H1 (cell line): ENCODE results near the gene PGF. TPM values are rescaled to one million over a fixed set of nuclear protein-coding genes. Genes with fewer than 3 reads are reported as not detected.

Experiments
- CTCF ChIA-PET: fragments of 300-600 bp; sonication (Branson Sonifier 250); formaldehyde crosslinking; loops from one replicate; lab custom pipeline; 2021; ENCODE audit not compliant: partially characterized antibody; lab: Charles Lee
- POLR2A ChIA-PET: fragments of 300-600 bp; sonication (Branson Sonifier 250); formaldehyde crosslinking; loops from one replicate; lab custom pipeline; 2021; ENCODE audit warnings: inconsistent platforms; ENCODE audit not compliant: partially characterized antibody; lab: Charles Lee
- DNase-seq, 2 experiments: peaks; one replicate each; pipeline versions ENCODE4 v3.0.0 to v3.0.0-alpha.2; 2010 to 2022; ENCODE audit warnings: low spot score in 2 of 2, low read depth in 1 of 2, mixed read lengths in 1 of 2
- FAIRE-seq: peaks from 2 replicates; lab custom pipeline; 2011; peaks lifted over from hg19 to GRCh38; lab: Jason Lieb, UNC
- H2AFZ ChIP-seq: 2 replicates; pipeline ENCODE4 v1.8.1; 2012; ENCODE audit warnings: low read length, inconsistent platforms
- H2AK5ac ChIP-seq: 2 replicates; pipeline ENCODE4 v1.6.1; 2013; ENCODE audit warnings: low read depth, low read length
- H2BK120ac ChIP-seq: replicated peaks from 2 replicates; pipeline ENCODE3; 2013; ENCODE audit warnings: low read depth, low read length, inconsistent platforms
- H2BK12ac ChIP-seq: 2 replicates; pipeline ENCODE4 v1.6.1; 2013; ENCODE audit warnings: low read depth, low read length
- H2BK15ac ChIP-seq: 2 replicates; pipeline ENCODE4 v1.6.1; 2013; ENCODE audit warnings: low read length
- H2BK20ac ChIP-seq: 2 replicates; pipeline ENCODE4 v1.6.1; 2013; ENCODE audit warnings: low read length
- H2BK5ac ChIP-seq: 2 replicates; pipeline ENCODE4 v1.6.1; 2013; ENCODE audit warnings: low read depth, low read length
- H3K14ac ChIP-seq: 2 replicates; pipeline ENCODE4 v1.6.1; 2013; ENCODE audit warnings: inconsistent platforms; ENCODE audit not compliant: insufficient read length
- H3K18ac ChIP-seq: 2 replicates; pipeline ENCODE4 v1.6.1; 2013; ENCODE audit warnings: low read length; ENCODE audit errors: extremely low read depth
- H3K23ac ChIP-seq: 2 replicates; pipeline ENCODE4 v1.6.1; 2013; ENCODE audit warnings: inconsistent platforms; ENCODE audit not compliant: insufficient read length
- H3K23me2 ChIP-seq: 2 replicates; pipeline ENCODE4 v1.6.1; 2013; ENCODE audit warnings: low read depth, low read length
- H3K27ac ChIP-seq: 2 replicates; pipeline ENCODE4 v1.6.1; 2011; ENCODE audit warnings: low read depth, low read length, inconsistent platforms
- H3K27me3 ChIP-seq, 4 experiments: replicated peaks in 1 of 4; 1 replicate in 1 of 4; 2 replicates in 3 of 4; pipeline versions ENCODE4 v1.6.1 to v1.8.1; 2011 to 2013; ENCODE audit warnings: low read length in 3 of 4, mild to moderate bottlenecking in 3 of 4, inconsistent platforms in 2 of 4, mixed read lengths in 2 of 4, moderate library complexity in 1 of 4; ENCODE audit not compliant: control insufficient read depth in 3 of 4, insufficient read depth in 3 of 4; ENCODE audit errors: extremely low read depth in 1 of 4
- H3K36me3 ChIP-seq, 4 experiments: 2 replicates each; pipeline versions ENCODE4 v1.6.1 to v1.8.1; 2011 to 2013; ENCODE audit warnings: mild to moderate bottlenecking in 4 of 4, low read length in 3 of 4, moderate library complexity in 2 of 4, control low read depth in 1 of 4, inconsistent platforms in 1 of 4; ENCODE audit not compliant: insufficient read depth in 4 of 4, control insufficient read depth in 2 of 4
- H3K4ac ChIP-seq: replicated peaks from 2 replicates; pipeline ENCODE3; 2013; ENCODE audit warnings: low read length, low read depth, mixed read lengths, inconsistent platforms; ENCODE audit not compliant: insufficient read length
- H3K4me1 ChIP-seq, 4 experiments: replicated peaks in 1 of 4; 1 replicate in 1 of 4; 2 replicates in 3 of 4; pipeline versions ENCODE4 v1.6.1 to v1.8.1; 2011 to 2013; ENCODE audit warnings: low read length in 3 of 4, inconsistent platforms in 2 of 4, mixed read lengths in 1 of 4; ENCODE audit not compliant: insufficient read depth in 4 of 4, control insufficient read depth in 3 of 4
- H3K4me2 ChIP-seq, 2 experiments: 2 replicates each; pipeline versions ENCODE4 v1.6.1 to v1.8.1; 2011 to 2013; ENCODE audit warnings: low read depth in 2 of 2, low read length in 2 of 2, control low read depth in 1 of 2, inconsistent platforms in 1 of 2, mild to moderate bottlenecking in 1 of 2; ENCODE audit not compliant: insufficient read depth in 1 of 2
- H3K4me3 ChIP-seq, 4 experiments: fragments of 200-600, 300-600 bp in 1 of 4; sonication (generic), shearing (Covaris generic), sonication (Bioruptor Twin) in 1 of 4; 2 replicates each; pipeline versions ENCODE4 v1.5.1 to v1.8.1; 2011 to 2016; ENCODE audit warnings: low read length in 4 of 4, low read depth in 3 of 4, control low read depth in 2 of 4, inconsistent platforms in 2 of 4, mild to moderate bottlenecking in 2 of 4, mixed read lengths in 1 of 4, moderate library complexity in 1 of 4; ENCODE audit not compliant: insufficient read depth in 2 of 4; ENCODE audit errors: extremely low read depth in 1 of 4
- H3K56ac ChIP-seq: replicated peaks from 2 replicates; pipeline ENCODE3; 2013; ENCODE audit warnings: low read depth, mild to moderate bottlenecking, mixed read lengths, low read length, inconsistent platforms; ENCODE audit not compliant: insufficient read length
- H3K79me1 ChIP-seq: 2 replicates; pipeline ENCODE4 v1.6.1; 2013; ENCODE audit warnings: low read depth, low read length, control low read depth
- H3K79me2 ChIP-seq, 2 experiments: 2 replicates each; pipeline versions ENCODE4 v1.6.1 to v1.8.1; 2012 to 2013; ENCODE audit warnings: low read length in 2 of 2, mild to moderate bottlenecking in 2 of 2, inconsistent platforms in 1 of 2; ENCODE audit not compliant: insufficient read depth in 2 of 2, control insufficient read depth in 1 of 2
- H3K9ac ChIP-seq, 4 experiments: replicated peaks in 1 of 4; 1 replicate in 1 of 4; 2 replicates in 3 of 4; pipeline versions ENCODE4 v1.6.1 to v1.8.1; 2011 to 2013; ENCODE audit warnings: low read depth in 3 of 4, low read length in 3 of 4, control low read depth in 2 of 4, mild to moderate bottlenecking in 2 of 4, moderate library complexity in 2 of 4, inconsistent platforms in 1 of 4; ENCODE audit errors: extremely low read depth in 1 of 4
- H3K9me3 ChIP-seq, 2 experiments: 2 replicates each; pipeline versions ENCODE4 v1.6.1 to v1.8.1; 2012 to 2013; ENCODE audit warnings: mild to moderate bottlenecking in 2 of 2, moderate library complexity in 2 of 2, control low read depth in 1 of 2, inconsistent platforms in 1 of 2, low read depth in 1 of 2, low read length in 1 of 2, mixed read lengths in 1 of 2; ENCODE audit not compliant: insufficient read depth in 2 of 2
- H4K20me1 ChIP-seq, 2 experiments: replicated peaks in 1 of 2; 2 replicates each; pipeline versions ENCODE3 to v1.8.1; 2011 to 2013; ENCODE audit warnings: inconsistent platforms in 2 of 2, low read length in 2 of 2, mild to moderate bottlenecking in 1 of 2; ENCODE audit not compliant: insufficient read depth in 2 of 2, control insufficient read depth in 1 of 2
- H4K5ac ChIP-seq: 2 replicates; pipeline ENCODE4 v1.6.1; 2013; ENCODE audit warnings: low read length, low read depth, mixed read lengths, inconsistent platforms; ENCODE audit not compliant: insufficient read length
- H4K8ac ChIP-seq: 2 replicates; pipeline ENCODE4 v1.8.0; 2013; ENCODE audit warnings: mild to moderate bottlenecking, moderate library complexity, low read length, inconsistent platforms; ENCODE audit not compliant: insufficient read depth; ENCODE audit errors: extremely low read depth
- H4K91ac ChIP-seq: replicated peaks from 2 replicates; pipeline ENCODE3; 2013; ENCODE audit warnings: low read length, mixed read lengths, inconsistent platforms; ENCODE audit not compliant: insufficient read length
- CTCF ChIP-seq, 3 experiments: IDR thresholded peaks; 1 replicate in 2 of 3; 2 replicates in 1 of 3; pipeline versions ENCODE4 v1.5.1 to v1.6.1; 2011; ENCODE audit warnings: low read length in 3 of 3, mild to moderate bottlenecking in 3 of 3, inconsistent platforms in 2 of 3, low read depth in 1 of 3, moderate library complexity in 1 of 3; ENCODE audit not compliant: insufficient read depth in 1 of 3; ENCODE audit errors: control extremely low read depth in 1 of 3
- KDM1A ChIP-seq: fragments of 200-600, 300-600 bp; sonication (generic); IDR thresholded peaks from 2 replicates; pipeline ENCODE4 v1.7.1; 2016; ENCODE audit warnings: mild to moderate bottlenecking, low read length, borderline replicate concordance
- WGBS, 2 experiments: shearing (Covaris generic) in 1 of 2; methylation state at CpG; one replicate each; pipeline versions ENCODE4 v1.1.6 to v1.1.7; 2013 to 2015; ENCODE audit warnings: low lambda C conversion rate in 2 of 2, mixed read lengths in 2 of 2, inconsistent platforms in 1 of 2, low coverage in 1 of 2, missing lambda C conversion rate in 1 of 2; ENCODE audit not compliant: insufficient replicate concordance in 2 of 2, insufficient coverage in 1 of 2, insufficient read length in 1 of 2; ENCODE audit errors: extremely low coverage in 1 of 2, missing lambda C conversion rate in 1 of 2; 5-methylcytosine and 5-hydroxymethylcytosine counted together
- polyA plus RNA-seq, 7 experiments: library from polyadenylated mRNA; depleted of rRNA in 3 of 7; stranded (reverse) in 5 of 7; unstranded in 2 of 7; fragments of >200 nt in 5 of 7; fragments of 200-250 nt in 2 of 7; gene quantifications; 1 replicate in 5 of 7; 2 replicates in 1 of 7; 4 replicates in 1 of 7; pipeline versions ENCODE4 v1.2.1 to v1.2.3, GENCODE V29; 2011 to 2013; ENCODE audit warnings: missing spikeins in 2 of 7, mixed read lengths in 2 of 7
- total RNA-seq: library from RNA; stranded (reverse); fragmentation: NEBNext Ultra II Directional; extraction: Animal tissue kit (Norgen Biotek cat#: 25700); gene quantifications from 2 replicates; pipeline ENCODE4 v1.2.1, GENCODE V29; 2021

Gene PGF
- total and polyA plus RNA-seq, 2 of the 8 experiments (the other 6 are each of a cell fraction or from before 2014, with no cell fraction given): 2.1 to 4.1 TPM

- no peak overlapping the region for H4K5ac ChIP-seq
- no peak overlapping the region for H3K4ac ChIP-seq
- no peaks in the 10 kb centered on the region for H3K79me1 ChIP-seq
- H3K79me2 ChIP-seq: no peaks in the 10 kb centered on the region
- H3K4me3 ChIP-seq: no peak overlapping the region
- peaks cover 12 to 25% (median 15%) of the 10 kb centered on the region in 4 experiments for H3K36me3 ChIP-seq
- H3K9me3 ChIP-seq: no peaks in the 10 kb centered on the region
- no peak overlapping the region for H2AK5ac ChIP-seq
- H3K14ac ChIP-seq: no peak overlapping the region
- ChIA-PET CTCF (interaction anchor here (0.8 to 24.8 kb wide), 34 partner anchors 11 to 298 kb away, joined by 3 to 509 read pairs (median 6); partner anchors contain the start of genes PGF, PROX2 and RPS6KL1), POLR2A (interaction anchor here (0.9 to 6.8 kb wide), 14 partner anchors 10 to 179 kb away, joined by 3 to 80 read pairs (median 6); partner anchors contain the start of genes ACYP1, DLST, RPS6KL1 and ZC2HC1C)
- WGBS, 2 experiments: 95% methylated on average over 12 of the region's 12 CpGs; no CpG with 5 or more reads in 1 of the 2 experiments
- H3K23me2 ChIP-seq: no peaks in the 10 kb centered on the region
- H2BK15ac ChIP-seq: no peak overlapping the region
- no peak overlapping the region for H2BK120ac ChIP-seq
- no peak overlapping the region for H3K27ac ChIP-seq
- no peaks in the 10 kb centered on the region for H3K27me3 ChIP-seq
- DNase-seq (no peak), FAIRE-seq (no peak)
- no peak overlapping the region for H2BK20ac ChIP-seq
- H3K23ac ChIP-seq: no peak overlapping the region
- H2AFZ ChIP-seq: no peak overlapping the region
- no peaks in the 10 kb centered on the region; a peak in 1 of 7 replicates for H3K4me1 ChIP-seq
- no peak overlapping the region for H3K4me2 ChIP-seq
- no peak overlapping the region; the same call in 1 of the 2 replicates for H4K8ac ChIP-seq
- no peak overlapping the region for H3K9ac ChIP-seq
- H4K91ac ChIP-seq: no peak overlapping the region
- no peak overlapping the region for H3K56ac ChIP-seq
- TF ChIP-seq KDM1A (no peak), CTCF (IDR thresholded peaks at IDR 0.05; ENCODE audit: control extremely low read depth in 1 of 3, insufficient read depth in 1 of 3, low read depth in 1 of 3, low read length in 3 of 3) (peak; percentile 44 to 63 (median 55))
- peaks cover 2 to 10% of the 10 kb centered on the region in 2 experiments for H4K20me1 ChIP-seq
- H2BK12ac ChIP-seq: no peak overlapping the region
- no peak overlapping the region for H3K18ac ChIP-seq
- peak overlapping the region; percentile 44; the same call in 1 of the 2 replicates for H2BK5ac ChIP-seq
These were observed 48.4 kb downstream of the PGF start for GRCh38 chr14:74906925-74907521.
